Measurements from ENCODE around the gene ATG7.
A peak's percentile ranks its signal among the peaks of the same experiment; 100 is the strongest.

ATG7 gene

DNA sequence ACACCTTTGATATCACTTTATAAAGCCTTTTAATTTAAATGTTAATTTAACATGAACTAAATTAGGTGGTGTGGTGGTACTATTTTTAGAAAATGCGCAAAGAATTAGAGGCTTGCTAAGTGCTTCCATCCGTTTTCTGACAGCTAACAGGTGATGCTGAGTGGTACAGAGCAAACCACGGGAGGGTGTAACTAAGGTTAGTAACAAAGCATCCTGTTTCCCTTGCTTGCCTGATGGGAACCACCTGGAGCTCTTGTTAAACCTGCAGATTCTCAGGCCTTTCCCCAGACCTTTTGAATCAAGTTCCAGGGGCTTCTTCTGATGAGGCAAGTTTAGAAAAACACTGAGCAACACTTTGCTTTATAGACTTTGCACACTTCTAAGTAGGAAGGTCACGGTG lies 101.0 kb downstream of the ATG7 start:
- H3K79me2 ChIP-seq (ENCODE audit: control insufficient read depth, low read length) = no peaks in the 10 kb centered on the region
- peak overlapping the region; percentile 47 for H3K27ac ChIP-seq (ENCODE audit: low read depth, low read length)
- H3K4me1 ChIP-seq (ENCODE audit: control insufficient read depth, low read length) = peaks cover 21% of the 10 kb centered on the region
- peak overlapping the region; percentile 32 for H3K4me3 ChIP-seq (ENCODE audit: low read length)
- peak overlapping the region; percentile 48 for H3K4me2 ChIP-seq (ENCODE audit: low read length)
- peaks cover 5% of the 10 kb centered on the region for H3F3A ChIP-seq (ENCODE audit: control insufficient read depth, insufficient read depth)
- no peaks in the 10 kb centered on the region for H3K27me3 ChIP-seq (ENCODE audit: control insufficient read depth, low read length)
- no peaks in the 10 kb centered on the region for H3K36me3 ChIP-seq (ENCODE audit: control insufficient read depth, low read length)
- TF ChIP-seq EZH2phosphoT487 (IDR thresholded peaks at IDR 0.05; ENCODE audit: borderline replicate concordance, low read length) = no peak
- TF ChIP-seq, protein P1, sequence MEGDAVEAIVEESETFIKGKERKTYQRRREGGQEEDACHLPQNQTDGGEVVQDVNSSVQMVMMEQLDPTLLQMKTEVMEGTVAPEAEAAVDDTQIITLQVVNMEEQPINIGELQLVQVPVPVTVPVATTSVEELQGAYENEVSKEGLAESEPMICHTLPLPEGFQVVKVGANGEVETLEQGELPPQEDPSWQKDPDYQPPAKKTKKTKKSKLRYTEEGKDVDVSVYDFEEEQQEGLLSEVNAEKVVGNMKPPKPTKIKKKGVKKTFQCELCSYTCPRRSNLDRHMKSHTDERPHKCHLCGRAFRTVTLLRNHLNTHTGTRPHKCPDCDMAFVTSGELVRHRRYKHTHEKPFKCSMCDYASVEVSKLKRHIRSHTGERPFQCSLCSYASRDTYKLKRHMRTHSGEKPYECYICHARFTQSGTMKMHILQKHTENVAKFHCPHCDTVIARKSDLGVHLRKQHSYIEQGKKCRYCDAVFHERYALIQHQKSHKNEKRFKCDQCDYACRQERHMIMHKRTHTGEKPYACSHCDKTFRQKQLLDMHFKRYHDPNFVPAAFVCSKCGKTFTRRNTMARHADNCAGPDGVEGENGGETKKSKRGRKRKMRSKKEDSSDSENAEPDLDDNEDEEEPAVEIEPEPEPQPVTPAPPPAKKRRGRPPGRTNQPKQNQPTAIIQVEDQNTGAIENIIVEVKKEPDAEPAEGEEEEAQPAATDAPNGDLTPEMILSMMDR (IDR thresholded peaks at IDR 0.05; ENCODE audit: low read depth, low read length, poor library complexity, severe bottlenecking) = no peak
- no peaks in the 10 kb centered on the region for H3K9me2 ChIP-seq (replicated peaks; ENCODE audit: control insufficient read depth, low read length)
- H4K20me1 ChIP-seq (ENCODE audit: control insufficient read depth, insufficient read depth, low read depth, low read length) = no peaks in the 10 kb centered on the region
- H3K9me3 ChIP-seq (ENCODE audit: control insufficient read depth, insufficient read depth, low read length) = no peaks in the 10 kb centered on the region

DNA sequence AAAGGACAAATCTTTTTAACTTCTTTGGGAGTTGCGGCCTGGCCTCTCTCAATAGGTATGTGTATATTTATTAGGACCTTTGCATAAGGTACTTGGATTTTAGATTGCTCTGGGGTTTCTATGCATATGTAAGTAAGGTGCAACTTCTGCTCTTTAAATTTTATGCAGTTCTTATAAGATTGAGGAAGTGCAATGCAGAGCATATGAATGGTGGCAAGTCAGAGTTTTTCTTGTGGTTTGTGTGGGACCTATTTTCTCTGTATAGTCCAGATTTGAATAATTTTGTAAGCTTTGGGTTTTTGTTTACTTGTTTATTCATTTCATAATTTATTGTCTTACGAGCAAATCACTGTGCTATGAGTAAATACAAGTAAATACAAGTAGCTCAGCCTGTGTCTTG lies 101.5 kb downstream of the ATG7 start:
- H4K20me1 ChIP-seq (ENCODE audit: control insufficient read depth, insufficient read depth, low read depth, low read length) = no peaks in the 10 kb centered on the region
- H3K27ac ChIP-seq (ENCODE audit: low read depth, low read length) = peak overlapping the region; percentile 47
- H3K27me3 ChIP-seq (ENCODE audit: control insufficient read depth, low read length) = no peaks in the 10 kb centered on the region
- H3K9me2 ChIP-seq (replicated peaks; ENCODE audit: control insufficient read depth, low read length) = no peaks in the 10 kb centered on the region
- H3K36me3 ChIP-seq (ENCODE audit: control insufficient read depth, low read length) = no peaks in the 10 kb centered on the region
- H3K9me3 ChIP-seq (ENCODE audit: control insufficient read depth, insufficient read depth, low read length) = no peaks in the 10 kb centered on the region
- no peaks in the 10 kb centered on the region for H3K79me2 ChIP-seq (ENCODE audit: control insufficient read depth, low read length)
- TF ChIP-seq, protein P1 (IDR thresholded peaks at IDR 0.05; ENCODE audit: low read depth, low read length, poor library complexity, severe bottlenecking) = no peak
- no peak for TF ChIP-seq EZH2phosphoT487 (IDR thresholded peaks at IDR 0.05; ENCODE audit: borderline replicate concordance, low read length)
- H3K4me1 ChIP-seq (ENCODE audit: control insufficient read depth, low read length) = peaks cover 21% of the 10 kb centered on the region
- peak overlapping the region; percentile 32 for H3K4me3 ChIP-seq (ENCODE audit: low read length)
- H3F3A ChIP-seq (ENCODE audit: control insufficient read depth, insufficient read depth) = peaks cover 5% of the 10 kb centered on the region
- H3K4me2 ChIP-seq (ENCODE audit: low read length) = peak overlapping the region; percentile 48

DNA sequence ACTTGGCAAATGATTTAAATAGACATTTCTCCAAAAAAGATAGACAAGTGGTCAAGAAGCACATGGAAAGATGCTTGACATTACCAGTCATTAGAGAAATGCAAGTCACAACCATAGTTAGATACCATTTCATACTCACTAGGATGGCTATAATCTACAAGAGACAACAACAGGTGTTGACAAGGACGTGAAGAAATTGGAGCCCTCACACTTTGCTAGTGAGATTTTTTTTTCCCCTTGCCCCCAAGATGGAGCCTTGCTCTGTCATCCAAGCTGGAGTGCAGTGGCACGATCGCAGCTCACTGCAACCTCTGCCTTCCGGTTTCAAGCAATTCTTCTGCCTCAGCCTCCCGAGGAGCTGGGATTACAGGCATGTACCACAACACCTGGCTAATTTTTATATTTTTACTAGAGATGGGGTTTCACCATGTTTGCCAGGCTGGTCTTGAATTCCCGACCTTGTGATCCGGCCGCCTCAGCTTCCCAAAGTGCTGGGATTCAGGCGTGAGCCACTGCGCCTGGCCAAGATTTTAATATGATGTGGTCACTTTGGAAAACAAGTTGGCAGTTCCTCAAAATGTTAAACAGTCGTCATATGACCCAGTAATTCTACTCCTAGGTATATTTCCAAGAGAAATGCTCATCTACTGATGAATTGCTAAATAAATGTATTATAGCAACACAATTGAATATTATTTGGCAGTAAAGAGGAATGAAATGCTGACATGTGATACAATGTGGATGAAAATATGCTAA lies 103.3 kb downstream of the ATG7 start:
- no peaks in the 10 kb centered on the region for H3K9me3 ChIP-seq (ENCODE audit: control insufficient read depth, insufficient read depth, low read length)
- TF ChIP-seq, protein P1 (IDR thresholded peaks at IDR 0.05; ENCODE audit: low read depth, low read length, poor library complexity, severe bottlenecking) = no peak
- no peak for TF ChIP-seq EZH2phosphoT487 (IDR thresholded peaks at IDR 0.05; ENCODE audit: borderline replicate concordance, low read length)
- H4K20me1 ChIP-seq (ENCODE audit: control insufficient read depth, insufficient read depth, low read depth, low read length) = no peaks in the 10 kb centered on the region
- H3K79me2 ChIP-seq (ENCODE audit: control insufficient read depth, low read length) = no peaks in the 10 kb centered on the region
- H3K4me2 ChIP-seq (ENCODE audit: low read length) = no peak overlapping the region
- peaks cover 5% of the 10 kb centered on the region for H3F3A ChIP-seq (ENCODE audit: control insufficient read depth, insufficient read depth)
- no peaks in the 10 kb centered on the region for H3K9me2 ChIP-seq (replicated peaks; ENCODE audit: control insufficient read depth, low read length)
- no peak overlapping the region for H3K27ac ChIP-seq (ENCODE audit: low read depth, low read length)
- H3K36me3 ChIP-seq (ENCODE audit: control insufficient read depth, low read length) = no peaks in the 10 kb centered on the region
- no peaks in the 10 kb centered on the region for H3K27me3 ChIP-seq (ENCODE audit: control insufficient read depth, low read length)
- no peak overlapping the region for H3K4me3 ChIP-seq (ENCODE audit: low read length)
- peaks cover 21% of the 10 kb centered on the region for H3K4me1 ChIP-seq (ENCODE audit: control insufficient read depth, low read length)

Data from DOHH2 (cell line).